Activated CD4-positive, alpha-beta T cell treated with anti-CD3 and anti-CD28 coated beads, Interleukin-2, amount 50 U/mL, for 16 hours (primary cell): ENCODE measurements around the gene CASKIN2.
"Not testable (repeated sequence)": the region's sequence is repeated elsewhere in the genome, so short reads cannot be mapped to it uniquely, and the experiment has no call there.

ENCODE experiments used
- DNase-seq: peaks from one replicate; pipeline ENCODE4 v3.0.0-alpha.2; 2020

CASKIN2 gene

DNA sequence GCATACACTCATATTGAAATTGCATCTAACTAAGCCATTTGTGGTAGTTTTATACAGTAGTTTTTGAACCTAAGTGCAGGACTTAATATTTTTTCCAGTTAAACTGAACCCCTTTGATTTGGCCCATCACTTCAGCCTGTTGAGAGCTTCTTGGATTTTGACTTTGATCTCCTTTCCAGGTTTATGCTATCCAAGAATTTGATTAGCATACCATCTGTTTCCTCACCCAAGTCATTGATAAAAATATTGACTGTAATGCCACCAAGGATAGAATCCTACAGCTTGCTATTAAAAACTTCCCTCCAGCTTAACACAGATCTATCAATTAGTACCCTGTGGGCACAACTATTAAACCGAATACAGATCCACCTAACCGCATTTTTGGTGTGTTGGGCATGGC, 51.7 kb downstream of the CASKIN2 start:
- no peak for DNase-seq

DNA sequence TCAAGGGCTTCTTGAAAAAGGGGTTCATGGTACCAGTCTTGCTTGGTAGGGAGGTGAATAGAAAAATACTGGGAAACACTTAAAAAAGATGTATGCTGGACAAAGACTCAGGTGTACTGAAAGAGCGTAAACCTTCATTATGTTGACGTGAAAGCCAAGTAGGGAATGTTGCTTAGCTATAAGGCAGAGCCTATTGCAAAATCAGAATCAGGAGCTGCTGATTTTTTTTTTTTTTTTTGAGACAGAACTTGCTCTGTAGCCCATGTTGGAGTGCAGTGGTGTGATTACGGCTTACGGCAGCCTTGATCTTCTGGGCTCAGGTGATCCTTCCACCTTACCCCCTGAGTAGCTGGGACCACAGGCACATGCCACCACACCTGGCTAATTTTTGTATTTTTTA, 55.0 kb downstream of the CASKIN2 start:
- DNase-seq, result no peak

DNA sequence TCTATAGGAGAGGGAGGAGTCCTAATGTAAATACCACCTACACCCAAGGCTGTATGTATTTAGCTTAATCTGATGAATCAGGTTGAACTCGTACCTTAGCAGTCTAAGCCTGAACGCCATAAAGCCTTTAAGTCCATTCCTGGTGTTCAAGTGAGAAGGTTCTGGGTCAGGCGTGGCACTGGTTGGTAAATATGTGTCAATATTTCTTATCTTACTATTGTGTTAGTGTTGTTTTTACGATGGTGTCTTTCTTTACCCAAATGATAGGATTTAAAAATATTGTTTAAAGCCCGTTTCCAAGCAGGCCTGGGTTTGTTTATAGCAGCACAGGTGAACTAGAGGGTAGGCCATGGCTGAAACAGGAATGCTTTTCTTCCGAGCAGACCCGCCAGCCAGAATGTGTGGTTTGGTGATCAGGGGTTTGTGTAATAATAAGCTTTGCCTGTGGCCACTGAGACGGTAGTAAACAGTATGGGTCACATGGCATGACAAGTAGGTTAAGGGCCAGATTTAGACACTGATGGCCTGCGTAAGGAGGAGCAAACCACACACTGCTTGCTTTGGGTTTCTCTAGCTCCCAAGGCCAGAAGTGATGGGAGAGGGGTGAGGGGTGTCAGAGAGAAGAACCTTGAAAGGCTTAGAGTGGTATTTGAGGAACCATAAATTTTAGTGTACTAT, 55.6 kb downstream of the CASKIN2 start:
- DNase-seq, result no peak

DNA sequence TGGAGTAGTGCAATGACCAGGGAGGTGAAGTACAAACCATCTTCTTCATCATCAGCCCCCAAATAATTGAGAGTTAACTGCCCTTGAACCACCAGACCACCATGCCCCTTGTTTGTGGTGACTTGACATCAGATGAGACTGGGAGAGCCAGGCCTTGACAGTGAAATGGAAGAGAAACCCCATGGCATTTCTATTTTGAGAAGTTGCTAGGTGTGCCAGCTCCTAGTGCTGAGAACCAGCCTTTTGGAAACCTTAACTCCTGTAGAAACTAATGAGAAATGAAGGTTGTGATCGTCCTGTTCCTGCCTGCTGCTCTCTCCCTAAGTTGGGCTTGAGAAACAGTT, 56.1 kb downstream of the CASKIN2 start:
- no peak for DNase-seq

DNA sequence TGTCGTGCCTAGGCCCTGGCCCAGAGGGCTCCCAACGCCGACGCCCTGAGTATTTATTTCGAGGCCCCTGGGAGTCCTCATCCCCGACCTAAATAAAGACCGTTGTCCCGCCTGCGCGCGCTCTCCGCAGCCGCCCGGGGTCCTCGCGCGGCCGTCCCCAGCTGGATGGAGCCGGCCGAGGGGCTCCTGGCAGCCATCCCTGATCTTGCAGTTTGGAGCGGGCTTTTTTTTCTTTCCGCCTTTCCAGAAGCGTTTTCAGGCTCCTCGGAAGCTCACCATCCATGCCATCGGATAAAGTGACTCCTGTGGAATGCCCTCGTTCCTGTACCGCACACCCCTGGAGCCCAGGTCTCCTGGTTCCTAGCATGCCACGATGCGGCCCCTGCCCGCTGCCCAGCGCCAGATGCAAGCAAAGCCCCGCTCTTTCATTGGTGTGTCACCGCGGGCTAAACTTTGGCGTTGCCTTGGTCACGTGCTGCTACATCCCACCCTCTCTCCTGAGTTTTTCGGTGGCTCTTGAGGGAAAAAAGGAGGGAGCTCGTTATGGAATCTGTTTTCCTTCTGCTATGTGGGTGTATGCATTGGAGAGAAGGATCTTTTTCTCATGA, 58.2 kb downstream of the CASKIN2 start:
- no peak for DNase-seq

DNA sequence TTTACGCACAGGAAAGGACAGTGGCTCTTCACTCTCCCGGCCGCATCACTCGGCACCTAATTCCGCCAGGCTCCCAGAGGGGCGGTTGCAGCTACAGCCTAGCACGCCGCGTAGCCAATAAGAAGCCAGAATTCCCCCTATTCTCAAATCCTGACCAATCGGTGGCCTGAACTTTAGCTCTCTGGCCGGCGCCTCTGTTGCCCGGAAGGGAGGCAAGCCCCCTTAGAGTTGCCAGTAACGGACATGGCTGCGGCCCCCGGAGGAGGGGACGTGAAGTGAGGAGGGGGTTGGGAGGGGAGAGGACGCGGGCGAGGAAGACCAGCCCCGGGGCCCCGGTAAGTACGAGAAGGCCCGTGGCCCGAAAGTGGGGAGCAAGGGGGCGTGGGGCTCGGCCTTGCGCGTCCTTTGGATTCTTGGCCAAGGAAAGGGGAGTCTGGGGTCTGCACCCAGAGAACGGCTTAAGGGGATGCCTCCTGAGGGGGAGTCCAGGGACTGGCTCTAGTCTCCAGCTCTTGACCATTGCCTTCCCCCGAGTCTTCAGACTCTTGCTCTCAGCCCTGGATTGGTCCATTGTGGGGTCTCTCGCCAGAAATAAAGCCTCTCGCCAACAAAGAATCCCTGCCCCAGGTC, 58.8 kb downstream of the CASKIN2 start, which contains the start of gene TMEM94:
Gene TMEM94, plus strand, starts transcription at position 219 of the 630 bp plus-strand sequence. CDS start 15,271 bp downstream, outside the sequence.
- peak; percentile 97 for DNase-seq

DNA sequence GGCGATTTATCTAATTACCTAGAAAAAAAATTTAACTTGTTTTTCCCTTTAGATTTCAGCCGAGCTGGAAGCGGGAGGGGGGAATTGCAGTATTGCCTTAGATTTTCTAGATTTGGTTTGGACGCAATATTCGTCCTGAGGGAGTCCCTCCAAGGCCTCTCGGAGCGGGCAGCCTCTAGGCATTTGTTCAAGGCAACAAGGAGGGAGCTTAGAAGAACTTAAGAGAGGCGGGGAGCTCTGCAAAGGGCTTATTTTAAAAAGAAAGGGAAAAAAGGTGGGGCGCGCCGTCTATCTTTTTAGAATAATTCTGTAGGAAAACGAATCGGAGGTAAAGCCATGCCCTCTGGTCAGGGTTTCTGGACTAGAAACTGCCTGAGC, 59.3 kb downstream of the CASKIN2 start:
- no peak for DNase-seq

DNA sequence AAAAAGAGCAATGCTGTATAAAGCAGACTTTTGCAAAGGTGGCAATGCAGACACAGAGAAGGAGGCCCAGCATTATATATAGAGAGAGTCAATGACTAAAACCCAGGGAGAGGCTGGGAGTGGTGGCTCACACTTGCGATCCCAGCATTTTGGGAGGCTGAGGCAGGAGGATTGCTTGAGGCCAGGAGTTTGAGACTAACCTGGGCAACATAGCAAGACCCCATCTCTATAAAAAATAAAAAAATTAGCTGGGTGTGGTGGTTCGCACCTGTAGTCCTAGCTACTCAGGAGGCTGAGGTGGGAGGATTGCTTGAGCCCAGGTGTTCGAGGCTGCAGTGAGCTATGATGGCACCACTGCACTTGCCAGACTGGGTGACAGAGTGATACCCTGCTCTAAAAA, 60.7 kb downstream of the CASKIN2 start:
- not testable (repeated sequence) for DNase-seq

DNA sequence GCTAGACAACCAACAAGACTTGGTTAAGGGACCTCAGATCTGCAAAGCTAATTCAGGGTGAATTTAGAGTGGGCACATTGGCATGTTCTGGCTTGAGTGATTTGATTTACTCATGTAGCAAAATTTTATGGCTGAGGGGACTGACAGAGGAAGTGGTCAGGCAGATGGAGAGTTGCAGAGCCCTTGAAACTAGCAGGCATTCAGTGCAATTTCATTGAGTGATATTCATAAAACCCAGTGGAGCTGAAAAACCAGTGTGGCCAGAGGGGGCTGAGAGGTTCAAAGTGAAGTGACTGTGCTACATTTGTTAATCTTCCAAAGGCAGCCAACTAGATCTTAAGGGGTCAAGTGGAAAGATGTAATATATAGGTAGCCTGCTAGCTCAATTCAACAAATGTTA, 61.1 kb downstream of the CASKIN2 start:
- no peak for DNase-seq

DNA sequence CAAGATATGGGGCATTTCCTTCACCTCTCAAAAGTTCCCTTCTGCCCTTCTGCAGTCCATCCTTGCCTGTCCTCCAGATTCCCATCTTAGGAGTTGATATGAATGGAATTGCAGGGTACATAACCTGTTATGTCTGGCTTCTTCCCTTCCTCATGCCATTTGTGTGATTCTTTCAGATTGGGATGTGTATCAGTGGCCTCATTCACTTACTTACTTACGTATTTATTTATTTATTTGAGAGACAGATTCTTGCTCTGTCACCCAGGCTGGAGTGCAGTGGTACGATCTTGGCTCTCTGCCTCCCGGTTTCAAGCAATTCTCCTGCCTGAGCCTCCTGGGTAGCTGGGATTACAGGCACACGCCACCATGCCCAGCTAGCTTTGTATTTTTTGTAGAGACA, 65.1 kb downstream of the CASKIN2 start:
- DNase-seq, result no peak
